ENCODE results near the gene ZNF618. TPM values are rescaled to one million over a fixed set of nuclear protein-coding genes. Genes with fewer than 3 reads are reported as not detected.

The ZNF618 gene
- total and polyA plus RNA-seq, 2 experiments from 2014 or later = 10.2 to 14.0 TPM

GRCh38 chr9:113947941-113948340 lies 71.8 kb downstream of the ZNF618 start:
- no peaks in the 10 kb centered on the region for H3K4me1 ChIP-seq (ENCODE audit: insufficient read depth)
- DNase-seq (ENCODE audit: low spot score) = no peak
- peaks cover 5% of the 10 kb centered on the region for H4K20me1 ChIP-seq (ENCODE audit: insufficient read depth, poor library complexity, severe bottlenecking)
- no peaks in the 10 kb centered on the region for H3K9me3 ChIP-seq (ENCODE audit: low read depth)
- H3K79me2 ChIP-seq = peaks cover 69% of the 10 kb centered on the region
- H3K36me3 ChIP-seq (replicated peaks; ENCODE audit: insufficient read depth, low read depth) = no peaks in the 10 kb centered on the region
- 94% methylated on average over 8 of the region's 8 CpGs for WGBS (ENCODE audit: low lambda C conversion rate, missing lambda C conversion rate)
- H3K4me2 ChIP-seq = no peak overlapping the region
- H3K27me3 ChIP-seq = no peaks in the 10 kb centered on the region
- H2AFZ ChIP-seq = no peak overlapping the region
- no peaks in the 10 kb centered on the region for H3K9me2 ChIP-seq (replicated peaks; ENCODE audit: insufficient read depth)
- H3K4me3 ChIP-seq = no peak overlapping the region
- H3K27ac ChIP-seq = no peak overlapping the region
- no peak for TF ChIP-seq CTCF (IDR thresholded peaks at IDR 0.05; ENCODE audit: poor library complexity)
- TF ChIP-seq EZH2 (IDR thresholded peaks at IDR 0.05; ENCODE audit: borderline replicate concordance) = no peak
- TF ChIP-seq EZH2phosphoT487 (IDR thresholded peaks at IDR 0.05; ENCODE audit: low read depth, severe bottlenecking, unreplicated experiment) = no peak

- H3K9me3 ChIP-seq (ENCODE audit: low read depth) = no peaks in the 10 kb centered on the region
- no peak for TF ChIP-seq EZH2 (IDR thresholded peaks at IDR 0.05; ENCODE audit: borderline replicate concordance)
- no peak for TF ChIP-seq CTCF (IDR thresholded peaks at IDR 0.05; ENCODE audit: poor library complexity)
- TF ChIP-seq EZH2phosphoT487 (IDR thresholded peaks at IDR 0.05; ENCODE audit: low read depth, severe bottlenecking, unreplicated experiment) = no peak
- 91% methylated on average over 11 of the region's 11 CpGs for WGBS (ENCODE audit: low lambda C conversion rate, missing lambda C conversion rate)
- no peaks in the 10 kb centered on the region for H3K4me1 ChIP-seq (ENCODE audit: insufficient read depth)
- H3K79me2 ChIP-seq = peaks cover 70% of the 10 kb centered on the region
- H3K4me3 ChIP-seq = no peak overlapping the region
- no peak overlapping the region for H3K27ac ChIP-seq
- H3K27me3 ChIP-seq = no peaks in the 10 kb centered on the region
- no peak for DNase-seq (ENCODE audit: low spot score)
- H3K9me2 ChIP-seq (replicated peaks; ENCODE audit: insufficient read depth) = no peaks in the 10 kb centered on the region
- no peaks in the 10 kb centered on the region for H3K36me3 ChIP-seq (replicated peaks; ENCODE audit: insufficient read depth, low read depth)
- no peak overlapping the region for H2AFZ ChIP-seq
- no peak overlapping the region for H3K4me2 ChIP-seq
- peaks cover 5% of the 10 kb centered on the region for H4K20me1 ChIP-seq (ENCODE audit: insufficient read depth, poor library complexity, severe bottlenecking)
Measured at GRCh38 chr9:113948891-113949570, 72.9 kb downstream of the ZNF618 start.

GRCh38 chr9:113949571-113950078 lies 73.5 kb downstream of the ZNF618 start:
- Histone ChIP-seq H3K79me2 (peaks cover 70% of the 10 kb centered on the region), H3K27ac (no peak overlapping the region), H3K9me2 (replicated peaks; ENCODE audit: insufficient read depth) (no peaks in the 10 kb centered on the region), H3K4me3 (no peak overlapping the region), H3K36me3 (replicated peaks; ENCODE audit: insufficient read depth, low read depth) (no peaks in the 10 kb centered on the region), H3K4me2 (no peak overlapping the region), H3K27me3 (no peaks in the 10 kb centered on the region), H2AFZ (no peak overlapping the region), H4K20me1 (ENCODE audit: insufficient read depth, poor library complexity, severe bottlenecking) (peaks cover 5% of the 10 kb centered on the region), H3K4me1 (ENCODE audit: insufficient read depth) (no peaks in the 10 kb centered on the region), H3K9me3 (ENCODE audit: low read depth) (no peaks in the 10 kb centered on the region)
- 94% methylated on average over 17 of the region's 17 CpGs for WGBS (ENCODE audit: low lambda C conversion rate, missing lambda C conversion rate)
- TF ChIP-seq CTCF (IDR thresholded peaks at IDR 0.05; ENCODE audit: poor library complexity) = no peak
- TF ChIP-seq EZH2phosphoT487 (IDR thresholded peaks at IDR 0.05; ENCODE audit: low read depth, severe bottlenecking, unreplicated experiment) = no peak
- no peak for TF ChIP-seq EZH2 (IDR thresholded peaks at IDR 0.05; ENCODE audit: borderline replicate concordance)
- no peak for DNase-seq (ENCODE audit: low spot score)
